ENCODE data around the gene TFIP11.

TFIP11 gene

GRCh38 chr22:26479043-26479791 is 33.1 kb downstream of the TFIP11 start:
- no peak for DNase-seq (ENCODE audit: low read depth in 2 of 2)

GRCh38 chr22:26477341-26477731 is 34.9 kb downstream of the TFIP11 start:
- DNase-seq (ENCODE audit: low read depth in 2 of 2), result no peak

- DNase-seq (ENCODE audit: low read depth in 2 of 2), result no peak
These were observed 35.5 kb downstream of the TFIP11 start for GRCh38 chr22:26476705-26477340.

GRCh38 chr22:26474682-26475081 is 37.6 kb downstream of the TFIP11 start:
- DNase-seq (ENCODE audit: low read depth in 2 of 2), result no peak

- DNase-seq (ENCODE audit: low read depth in 2 of 2), result no peak
These were observed 40.8 kb downstream of the TFIP11 start for GRCh38 chr22:26471522-26471921.

- DNase-seq (ENCODE audit: low read depth in 2 of 2), result no peak
These were observed 41.5 kb downstream of the TFIP11 start for GRCh38 chr22:26470807-26471206.

GRCh38 chr22:26466196-26466595 is 46.1 kb downstream of the TFIP11 start:
- no peak for DNase-seq (ENCODE audit: low read depth in 2 of 2)

- no peak for DNase-seq (ENCODE audit: low read depth in 2 of 2)
These were observed 48.0 kb downstream of the TFIP11 start for GRCh38 chr22:26464312-26464711.

- no peak for DNase-seq (ENCODE audit: low read depth in 2 of 2)
These were observed 48.6 kb downstream of the TFIP11 start for GRCh38 chr22:26463688-26464087.

- DNase-seq (ENCODE audit: low read depth in 2 of 2), result no peak
These were observed 49.1 kb downstream of the TFIP11 start for GRCh38 chr22:26463101-26463661.

GRCh38 chr22:26462641-26463040 is 49.6 kb downstream of the TFIP11 start:
- no peak for DNase-seq (ENCODE audit: low read depth in 2 of 2)

GRCh38 chr22:26462051-26462450 is 50.2 kb downstream of the TFIP11 start:
- DNase-seq (ENCODE audit: low read depth in 2 of 2), result no peak

GRCh38 chr22:26461188-26461810 is 51.0 kb downstream of the TFIP11 start:
- peak in 1 of 2 donors; percentile 14 for DNase-seq (ENCODE audit: low read depth in 2 of 2)

GRCh38 chr22:26460202-26460601 is 52.1 kb downstream of the TFIP11 start:
- DNase-seq (ENCODE audit: low read depth in 2 of 2), result no peak

- DNase-seq (ENCODE audit: low read depth in 2 of 2), result no peak
These were observed 54.5 kb downstream of the TFIP11 start for GRCh38 chr22:26457661-26458272.

- DNase-seq (ENCODE audit: low read depth in 2 of 2), result no peak
These were observed 58.3 kb downstream of the TFIP11 start for GRCh38 chr22:26453812-26454500.

GRCh38 chr22:26453216-26453615 is 59.1 kb downstream of the TFIP11 start:
- no peak for DNase-seq (ENCODE audit: low read depth in 2 of 2)

GRCh38 chr22:26452236-26453016 is 59.8 kb downstream of the TFIP11 start:
- DNase-seq (ENCODE audit: low read depth in 2 of 2), result no peak

- DNase-seq (ENCODE audit: low read depth in 2 of 2), result no peak
These were observed 61.7 kb downstream of the TFIP11 start for GRCh38 chr22:26450453-26451185.

GRCh38 chr22:26448941-26449340 is 63.3 kb downstream of the TFIP11 start:
- no peak for DNase-seq (ENCODE audit: low read depth in 2 of 2)

Data from stimulated activated CD8-positive, alpha-beta memory T cell treated with anti-CD3 and anti-CD28 coated beads, Interleukin-7, amount 100 ng/mL, for 1 hour (primary cell).